Measurements from ENCODE around the gene CHFR. TPM values are rescaled to one million over a fixed set of nuclear protein-coding genes. Genes with fewer than 3 reads are reported as not detected.
"Not testable (repeated sequence)": the region's sequence is repeated elsewhere in the genome, so short reads cannot be mapped to it uniquely, and the experiment has no call there.

Gene CHFR
- total and polyA plus RNA-seq, 4 donors: 7.0 to 23.4 (median 14.6) TPM

DNA sequence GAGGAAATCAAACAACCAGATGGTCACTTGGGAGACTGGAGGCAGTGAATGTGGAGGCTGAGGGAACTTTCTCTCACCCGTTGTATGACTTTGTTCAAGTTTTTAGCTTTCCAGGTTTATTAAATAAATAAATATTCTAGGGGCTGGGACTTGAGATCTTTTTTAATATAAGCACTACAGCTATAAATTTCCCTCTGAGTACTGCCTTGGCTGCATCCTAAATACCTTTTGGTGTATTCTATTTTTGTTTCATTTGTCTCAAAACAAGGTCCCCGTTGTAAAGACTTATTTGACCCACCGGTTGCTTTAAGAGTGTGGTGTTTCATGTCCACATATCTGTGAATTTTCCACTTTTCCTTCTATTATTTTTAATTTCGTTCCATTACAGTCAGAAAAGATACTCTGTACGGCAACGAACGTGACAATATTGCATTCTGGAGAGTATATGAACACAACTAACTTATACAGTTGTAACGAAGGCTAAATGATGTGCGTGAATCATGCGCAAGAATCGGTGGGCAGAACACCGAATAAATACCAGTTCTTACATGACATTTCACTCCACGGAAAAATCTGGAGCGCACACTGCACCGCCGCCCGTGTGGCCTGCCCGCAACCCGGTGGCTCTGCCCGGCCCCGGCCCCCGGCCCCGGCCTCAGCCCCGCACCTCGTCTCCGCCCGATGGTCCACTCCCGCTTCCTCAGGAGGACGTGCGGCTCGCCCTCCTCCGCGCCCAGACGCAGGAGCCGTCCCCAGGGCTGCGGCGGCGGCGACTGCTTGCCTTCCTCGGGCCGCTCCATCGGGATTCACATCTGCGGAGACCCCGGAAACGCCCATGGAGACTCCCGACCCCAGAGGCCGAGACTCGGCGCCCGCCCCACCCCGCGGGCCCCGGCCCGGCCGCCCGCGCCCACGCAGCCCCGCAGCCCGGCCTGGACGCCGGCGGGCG lies 602 bp downstream of the CHFR start:
- peaks cover 0 to 8% (median 3%) of the 10 kb centered on the region in 4 donors for H3K4me1 ChIP-seq (ENCODE audit: control insufficient read depth in 4 of 4, insufficient read depth in 4 of 4, low read length in 3 of 4)
- peak overlapping the region; percentile 84 to 99 (median 85) for H3K4me3 ChIP-seq (ENCODE audit: low read depth in 1 of 3, low read length in 3 of 3)
- H3K27ac ChIP-seq (ENCODE audit: low read depth in 1 of 2, low read length in 2 of 2): peak overlapping the region; percentile 1 to 41
- peaks cover 0 to 11% (median 3%) of the 10 kb centered on the region in 4 donors for H3K9me3 ChIP-seq (ENCODE audit: control insufficient read depth in 4 of 4, low read length in 3 of 4)
- WGBS: 9% methylated on average over 64 of the region's 64 CpGs
- peaks cover 0 to 10% (median 4%) of the 10 kb centered on the region in 4 donors for H3K36me3 ChIP-seq (ENCODE audit: control insufficient read depth in 4 of 4, insufficient read depth in 3 of 4, low read depth in 1 of 4, low read length in 3 of 4)
- no peaks in the 10 kb centered on the region for H3K27me3 ChIP-seq (ENCODE audit: control insufficient read depth in 4 of 4, insufficient read depth in 4 of 4, low read length in 3 of 4)
- DNase-seq (ENCODE audit: low spot score): no peak
- peak overlapping the region; percentile 43 to 64 for H3K9ac ChIP-seq (ENCODE audit: low read depth in 1 of 2, low read length in 2 of 2)
- TF ChIP-seq FOXA1 (IDR thresholded peaks at IDR 0.05) (no peak), ATF3 (IDR thresholded peaks at IDR 0.05) (no peak), JUND (IDR thresholded peaks at IDR 0.05) (no peak), NR2F2 (IDR thresholded peaks at IDR 0.05) (no peak), SP1 (IDR thresholded peaks at IDR 0.05) (no peak), YY1 (IDR thresholded peaks at IDR 0.05) (no peak)
- TF ChIP-seq, protein P1, sequence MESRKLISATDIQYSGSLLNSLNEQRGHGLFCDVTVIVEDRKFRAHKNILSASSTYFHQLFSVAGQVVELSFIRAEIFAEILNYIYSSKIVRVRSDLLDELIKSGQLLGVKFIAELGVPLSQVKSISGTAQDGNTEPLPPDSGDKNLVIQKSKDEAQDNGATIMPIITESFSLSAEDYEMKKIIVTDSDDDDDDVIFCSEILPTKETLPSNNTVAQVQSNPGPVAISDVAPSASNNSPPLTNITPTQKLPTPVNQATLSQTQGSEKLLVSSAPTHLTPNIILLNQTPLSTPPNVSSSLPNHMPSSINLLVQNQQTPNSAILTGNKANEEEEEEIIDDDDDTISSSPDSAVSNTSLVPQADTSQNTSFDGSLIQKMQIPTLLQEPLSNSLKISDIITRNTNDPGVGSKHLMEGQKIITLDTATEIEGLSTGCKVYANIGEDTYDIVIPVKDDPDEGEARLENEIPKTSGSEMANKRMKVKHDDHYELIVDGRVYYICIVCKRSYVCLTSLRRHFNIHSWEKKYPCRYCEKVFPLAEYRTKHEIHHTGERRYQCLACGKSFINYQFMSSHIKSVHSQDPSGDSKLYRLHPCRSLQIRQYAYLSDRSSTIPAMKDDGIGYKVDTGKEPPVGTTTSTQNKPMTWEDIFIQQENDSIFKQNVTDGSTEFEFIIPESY (IDR thresholded peaks at IDR 0.05): no peak

DNA sequence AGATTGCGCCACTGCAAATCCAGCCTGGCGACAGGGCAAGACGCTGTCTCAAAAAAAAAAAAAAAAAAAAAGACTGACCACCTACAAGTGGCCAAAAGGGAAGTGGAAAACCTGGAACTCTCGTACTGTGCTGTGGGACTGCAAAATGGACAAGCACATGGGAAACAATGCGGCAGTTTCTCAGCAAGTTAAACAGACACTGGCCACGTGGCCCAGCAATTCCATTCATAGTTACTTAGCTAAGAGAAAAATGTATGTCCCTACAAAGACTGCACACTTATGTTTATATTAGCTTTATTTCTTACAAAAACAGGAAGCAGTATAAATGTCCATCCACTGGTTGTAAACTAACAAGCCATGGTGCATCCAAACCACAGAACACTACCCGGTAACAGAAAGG lies 5.6 kb downstream of the CHFR start:
- Histone ChIP-seq H3K9ac (ENCODE audit: low read depth in 1 of 2, low read length in 2 of 2) (no peak overlapping the region), H3K4me3 (ENCODE audit: low read depth in 1 of 3, low read length in 3 of 3) (no peak overlapping the region), H3K36me3 (ENCODE audit: control insufficient read depth in 4 of 4, insufficient read depth in 3 of 4, low read depth in 1 of 4, low read length in 3 of 4) (peaks cover 2 to 19% (median 11%) of the 10 kb centered on the region in 4 donors), H3K27me3 (ENCODE audit: control insufficient read depth in 4 of 4, insufficient read depth in 4 of 4, low read length in 3 of 4) (no peaks in the 10 kb centered on the region), H3K27ac (ENCODE audit: low read depth in 1 of 2, low read length in 2 of 2) (no peak overlapping the region), H3K4me1 (ENCODE audit: control insufficient read depth in 4 of 4, insufficient read depth in 4 of 4, low read length in 3 of 4) (peaks cover 0 to 5% (median under 1%) of the 10 kb centered on the region in 4 donors), H3K9me3 (ENCODE audit: control insufficient read depth in 4 of 4, low read length in 3 of 4) (no peaks in the 10 kb centered on the region)
- DNase-seq (ENCODE audit: low spot score): no peak
- WGBS: 85% methylated on average over 7 of the region's 7 CpGs
- TF ChIP-seq GABPA (IDR thresholded peaks at IDR 0.05 in 1 of 2, conservative IDR thresholded peaks at IDR 0.05 in 1 of 2): no peak
- TF ChIP-seq, protein P2, sequence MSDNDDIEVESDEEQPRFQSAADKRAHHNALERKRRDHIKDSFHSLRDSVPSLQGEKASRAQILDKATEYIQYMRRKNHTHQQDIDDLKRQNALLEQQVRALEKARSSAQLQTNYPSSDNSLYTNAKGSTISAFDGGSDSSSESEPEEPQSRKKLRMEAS (IDR thresholded peaks at IDR 0.05): peak; percentile 33

DNA sequence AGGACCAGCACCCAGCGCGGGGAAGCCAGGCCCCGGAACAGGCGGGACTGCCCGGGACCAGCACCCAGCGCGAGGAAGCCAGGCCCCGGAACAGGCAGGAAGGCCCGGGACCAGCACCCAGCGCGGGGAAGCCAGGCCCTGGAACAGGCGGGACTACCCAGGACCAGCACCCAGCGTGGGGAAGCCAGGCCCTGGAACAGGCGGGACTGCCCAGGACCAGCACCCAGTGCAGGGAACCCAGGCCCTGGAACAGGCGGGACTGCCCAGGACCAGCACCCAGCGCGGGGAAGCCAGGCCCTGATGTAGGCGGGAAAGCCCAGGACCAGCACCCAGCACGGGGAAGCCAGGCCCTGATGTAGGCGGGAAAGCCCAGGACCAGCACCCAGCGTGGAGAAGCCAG lies 12.8 kb downstream of the CHFR start:
- H3K36me3 ChIP-seq (ENCODE audit: control insufficient read depth in 4 of 4, insufficient read depth in 3 of 4, low read depth in 1 of 4, low read length in 3 of 4): peaks cover 40 to 60% (median 47%) of the 10 kb centered on the region in 4 donors
- H3K4me1 ChIP-seq (ENCODE audit: control insufficient read depth in 4 of 4, insufficient read depth in 4 of 4, low read length in 3 of 4); H3K9me3 ChIP-seq (ENCODE audit: control insufficient read depth in 4 of 4, low read length in 3 of 4); H3K27me3 ChIP-seq (ENCODE audit: control insufficient read depth in 4 of 4, insufficient read depth in 4 of 4, low read length in 3 of 4); H3K4me3 ChIP-seq (ENCODE audit: low read depth in 1 of 3, low read length in 3 of 3); H3K9ac ChIP-seq (ENCODE audit: low read depth in 1 of 2, low read length in 2 of 2); H3K27ac ChIP-seq (ENCODE audit: low read depth in 1 of 2, low read length in 2 of 2); DNase-seq (ENCODE audit: low spot score): not testable (repeated sequence)
- 94% methylated on average over 21 of the region's 21 CpGs for WGBS

DNA sequence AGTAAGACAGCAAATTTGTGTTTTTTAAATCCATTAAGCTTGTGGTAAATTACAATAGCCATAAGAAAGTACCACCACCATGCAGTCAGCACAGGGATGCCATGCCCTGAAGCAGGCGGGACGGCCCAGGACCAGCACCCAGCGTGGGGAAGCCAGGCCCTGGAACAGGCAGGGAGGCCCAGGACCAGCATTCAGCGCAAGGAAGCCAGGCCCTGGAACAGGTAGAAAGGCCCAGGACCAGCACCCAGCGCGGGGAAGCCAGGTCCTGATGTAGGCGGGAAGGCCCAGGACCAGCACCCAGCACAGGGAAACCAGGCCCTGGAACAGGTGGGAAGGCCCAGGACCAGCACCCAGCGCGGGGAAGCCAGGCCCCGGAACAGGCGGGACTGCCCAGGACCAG lies 13.2 kb downstream of the CHFR start:
- H3K4me1 ChIP-seq (ENCODE audit: control insufficient read depth in 4 of 4, insufficient read depth in 4 of 4, low read length in 3 of 4): no peaks in the 10 kb centered on the region
- no peak overlapping the region for H3K27ac ChIP-seq (ENCODE audit: low read depth in 1 of 2, low read length in 2 of 2)
- peaks cover 42 to 65% (median 51%) of the 10 kb centered on the region in 4 donors for H3K36me3 ChIP-seq (ENCODE audit: control insufficient read depth in 4 of 4, insufficient read depth in 3 of 4, low read depth in 1 of 4, low read length in 3 of 4)
- H3K27me3 ChIP-seq (ENCODE audit: control insufficient read depth in 4 of 4, insufficient read depth in 4 of 4, low read length in 3 of 4): no peaks in the 10 kb centered on the region
- WGBS: 99% methylated on average over 11 of the region's 11 CpGs
- H3K9ac ChIP-seq (ENCODE audit: low read depth in 1 of 2, low read length in 2 of 2): no peak overlapping the region
- no peak for DNase-seq (ENCODE audit: low spot score)
- peaks cover 0 to 3% (median under 1%) of the 10 kb centered on the region in 4 donors for H3K9me3 ChIP-seq (ENCODE audit: control insufficient read depth in 4 of 4, low read length in 3 of 4)
- no peak overlapping the region for H3K4me3 ChIP-seq (ENCODE audit: low read depth in 1 of 3, low read length in 3 of 3)
- TF ChIP-seq HNF4A (conservative IDR thresholded peaks at IDR 0.05) (no peak), GABPA (IDR thresholded peaks at IDR 0.05 in 1 of 2, conservative IDR thresholded peaks at IDR 0.05 in 1 of 2) (no peak), REST (IDR thresholded peaks at IDR 0.05) (no peak), NR2F2 (IDR thresholded peaks at IDR 0.05) (no peak), RXRA (IDR thresholded peaks at IDR 0.05) (no peak), YY1 (IDR thresholded peaks at IDR 0.05) (no peak), SP1 (IDR thresholded peaks at IDR 0.05) (no peak), FOXA1 (IDR thresholded peaks at IDR 0.05) (no peak), HNF4G (IDR thresholded peaks at IDR 0.05) (no peak)
- TF ChIP-seq, protein P2 (IDR thresholded peaks at IDR 0.05): no peak
